ENCODE results near the gene TSKS. TPM values are rescaled to one million over a fixed set of nuclear protein-coding genes. Genes with fewer than 3 reads are reported as not detected.
A peak's percentile ranks its signal among the peaks of the same experiment; 100 is the strongest.

The TSKS gene
- total RNA-seq, 1 experiment from 2014 or later, result 0.48 TPM

GRCh38 chr19:49791776-49792445 is 28.8 kb upstream of the TSKS start (continued):
- TF ChIP-seq PRDM15 (CRISPR knock-in tag; IDR thresholded peaks at IDR 0.05) (no peak), NFYB (CRISPR knock-in tag; conservative IDR thresholded peaks at IDR 0.05; ENCODE audit: low read depth) (no peak), SMAD4 (CRISPR knock-in tag; IDR thresholded peaks at IDR 0.05) (no peak), NFATC4 (CRISPR knock-in tag; IDR thresholded peaks at IDR 0.05) (no peak), TP53 (CRISPR knock-in tag; IDR thresholded peaks at IDR 0.05) (no peak), KAT7 (CRISPR knock-in tag; IDR thresholded peaks at IDR 0.05; ENCODE audit: borderline replicate concordance) (no peak), ATF1 (CRISPR knock-in tag; IDR thresholded peaks at IDR 0.05) (no peak), GRHL2 (CRISPR knock-in tag; IDR thresholded peaks at IDR 0.05; ENCODE audit: insufficient replicate concordance, severe bottlenecking) (no peak), ZNF219 (CRISPR knock-in tag; IDR thresholded peaks at IDR 0.05; ENCODE audit: borderline replicate concordance) (no peak), FOXK1 (CRISPR knock-in tag; IDR thresholded peaks at IDR 0.05) (no peak), ELF4 (CRISPR knock-in tag; IDR thresholded peaks at IDR 0.05; ENCODE audit: low read depth) (no peak), SP1 (CRISPR knock-in tag; conservative IDR thresholded peaks at IDR 0.05) (no peak)
- TF ChIP-seq, protein P1, sequence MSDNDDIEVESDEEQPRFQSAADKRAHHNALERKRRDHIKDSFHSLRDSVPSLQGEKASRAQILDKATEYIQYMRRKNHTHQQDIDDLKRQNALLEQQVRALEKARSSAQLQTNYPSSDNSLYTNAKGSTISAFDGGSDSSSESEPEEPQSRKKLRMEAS (CRISPR knock-in tag; IDR thresholded peaks at IDR 0.05), result no peak
- TF ChIP-seq, protein P2, sequence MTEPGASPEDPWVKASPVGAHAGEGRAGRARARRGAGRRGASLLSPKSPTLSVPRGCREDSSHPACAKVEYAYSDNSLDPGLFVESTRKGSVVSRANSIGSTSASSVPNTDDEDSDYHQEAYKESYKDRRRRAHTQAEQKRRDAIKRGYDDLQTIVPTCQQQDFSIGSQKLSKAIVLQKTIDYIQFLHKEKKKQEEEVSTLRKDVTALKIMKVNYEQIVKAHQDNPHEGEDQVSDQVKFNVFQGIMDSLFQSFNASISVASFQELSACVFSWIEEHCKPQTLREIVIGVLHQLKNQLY (CRISPR knock-in tag; IDR thresholded peaks at IDR 0.05), result no peak

DNA sequence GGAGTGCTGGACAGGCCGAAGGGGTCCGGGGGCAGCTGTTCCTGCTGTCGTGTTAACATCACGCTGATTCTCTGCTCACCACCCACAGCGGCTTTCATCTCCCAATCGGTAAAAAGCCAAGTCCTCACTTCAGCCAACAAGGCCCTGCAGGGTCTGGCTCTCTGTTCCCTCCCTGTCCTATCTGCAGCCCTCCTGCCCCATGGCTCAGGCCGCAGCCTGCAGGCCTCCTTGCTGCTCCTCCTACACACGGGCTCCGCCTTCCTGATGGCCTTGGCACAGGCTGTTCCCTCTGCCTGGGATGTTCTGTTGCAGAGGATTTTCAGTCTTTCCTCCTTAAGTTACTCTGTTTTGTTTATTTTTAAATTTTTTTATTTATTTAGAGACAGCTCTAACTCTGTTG is 27.8 kb upstream of the TSKS start:
- POLR2A ChIA-PET, result no interaction called here
- no peaks in the 10 kb centered on the region for H3K27me3 Mint-ChIP-seq (ENCODE audit: low read depth)
- CTCF ChIA-PET, result no interaction called here
- no peak overlapping the region for H3K4me3 Mint-ChIP-seq
- H3K36me3 Mint-ChIP-seq, result peaks cover 39% of the 10 kb centered on the region
- H3K9me3 Mint-ChIP-seq, result no peaks in the 10 kb centered on the region
- H3K4me1 Mint-ChIP-seq, result no peaks in the 10 kb centered on the region
- H3K27ac Mint-ChIP-seq, result no peak overlapping the region
- 0 out of 2 replicates have a peak, but pooled peaks have one; percentile 28 for ATAC-seq
- DNase-seq (ENCODE audit: low spot score), result no peak
- no peak for TF ChIP-seq GTF2I (CRISPR knock-in tag; conservative IDR thresholded peaks at IDR 0.05)
- TF ChIP-seq SOX15 (CRISPR knock-in tag; IDR thresholded peaks at IDR 0.05), result no peak
- TF ChIP-seq, protein P3, sequence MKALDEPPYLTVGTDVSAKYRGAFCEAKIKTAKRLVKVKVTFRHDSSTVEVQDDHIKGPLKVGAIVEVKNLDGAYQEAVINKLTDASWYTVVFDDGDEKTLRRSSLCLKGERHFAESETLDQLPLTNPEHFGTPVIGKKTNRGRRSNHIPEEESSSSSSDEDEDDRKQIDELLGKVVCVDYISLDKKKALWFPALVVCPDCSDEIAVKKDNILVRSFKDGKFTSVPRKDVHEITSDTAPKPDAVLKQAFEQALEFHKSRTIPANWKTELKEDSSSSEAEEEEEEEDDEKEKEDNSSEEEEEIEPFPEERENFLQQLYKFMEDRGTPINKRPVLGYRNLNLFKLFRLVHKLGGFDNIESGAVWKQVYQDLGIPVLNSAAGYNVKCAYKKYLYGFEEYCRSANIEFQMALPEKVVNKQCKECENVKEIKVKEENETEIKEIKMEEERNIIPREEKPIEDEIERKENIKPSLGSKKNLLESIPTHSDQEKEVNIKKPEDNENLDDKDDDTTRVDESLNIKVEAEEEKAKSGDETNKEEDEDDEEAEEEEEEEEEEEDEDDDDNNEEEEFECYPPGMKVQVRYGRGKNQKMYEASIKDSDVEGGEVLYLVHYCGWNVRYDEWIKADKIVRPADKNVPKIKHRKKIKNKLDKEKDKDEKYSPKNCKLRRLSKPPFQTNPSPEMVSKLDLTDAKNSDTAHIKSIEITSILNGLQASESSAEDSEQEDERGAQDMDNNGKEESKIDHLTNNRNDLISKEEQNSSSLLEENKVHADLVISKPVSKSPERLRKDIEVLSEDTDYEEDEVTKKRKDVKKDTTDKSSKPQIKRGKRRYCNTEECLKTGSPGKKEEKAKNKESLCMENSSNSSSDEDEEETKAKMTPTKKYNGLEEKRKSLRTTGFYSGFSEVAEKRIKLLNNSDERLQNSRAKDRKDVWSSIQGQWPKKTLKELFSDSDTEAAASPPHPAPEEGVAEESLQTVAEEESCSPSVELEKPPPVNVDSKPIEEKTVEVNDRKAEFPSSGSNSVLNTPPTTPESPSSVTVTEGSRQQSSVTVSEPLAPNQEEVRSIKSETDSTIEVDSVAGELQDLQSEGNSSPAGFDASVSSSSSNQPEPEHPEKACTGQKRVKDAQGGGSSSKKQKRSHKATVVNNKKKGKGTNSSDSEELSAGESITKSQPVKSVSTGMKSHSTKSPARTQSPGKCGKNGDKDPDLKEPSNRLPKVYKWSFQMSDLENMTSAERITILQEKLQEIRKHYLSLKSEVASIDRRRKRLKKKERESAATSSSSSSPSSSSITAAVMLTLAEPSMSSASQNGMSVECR (CRISPR knock-in tag; IDR thresholded peaks at IDR 0.05; ENCODE audit: borderline replicate concordance), result no peak
- no peak for TF ChIP-seq ZNF232 (CRISPR knock-in tag; IDR thresholded peaks at IDR 0.05)
- TF ChIP-seq ATF1 (CRISPR knock-in tag; IDR thresholded peaks at IDR 0.05), result no peak
- TF ChIP-seq GRHL2 (CRISPR knock-in tag; IDR thresholded peaks at IDR 0.05; ENCODE audit: insufficient replicate concordance, severe bottlenecking), result no peak
- TF ChIP-seq TEAD4 (CRISPR knock-in tag; IDR thresholded peaks at IDR 0.05), result no peak
- no peak for TF ChIP-seq TCF7 (CRISPR knock-in tag; IDR thresholded peaks at IDR 0.05; ENCODE audit: low read depth)
- no peak for TF ChIP-seq NFE2L1 (CRISPR knock-in tag; IDR thresholded peaks at IDR 0.05)
- no peak for TF ChIP-seq NR3C1 (CRISPR knock-in tag; conservative IDR thresholded peaks at IDR 0.05; ENCODE audit: low read depth)
- TF ChIP-seq NR1H2 (CRISPR knock-in tag; IDR thresholded peaks at IDR 0.05), result no peak
- no peak for TF ChIP-seq NFYB (CRISPR knock-in tag; conservative IDR thresholded peaks at IDR 0.05; ENCODE audit: low read depth)
- TF ChIP-seq NR2C2 (CRISPR knock-in tag; IDR thresholded peaks at IDR 0.05), result no peak
- TF ChIP-seq FOXP4 (CRISPR knock-in tag; IDR thresholded peaks at IDR 0.05), result no peak

All from WTC11 (cell line).